Neural cell (in vitro differentiated cells): ENCODE measurements around the gene DOCK8. TPM values are rescaled to one million over a fixed set of nuclear protein-coding genes. Genes with fewer than 3 reads are reported as not detected.

Experiments
- H2AFZ ChIP-seq: fragments of 200-600, 300-800 bp; sonication (generic), shearing (Covaris generic); 2 replicates; pipeline ENCODE4 v1.6.0; 2014; ENCODE audit warnings: low read depth, mild to moderate bottlenecking, antibody characterized with exemption, low read length, moderate library complexity
- H3F3A ChIP-seq: fragments of 200-600 bp; shearing (Covaris generic); 2 replicates; pipeline ENCODE4 v1.6.1; 2016; ENCODE audit warnings: mild to moderate bottlenecking, moderate library complexity, mixed read lengths, antibody characterized with exemption, low read length; ENCODE audit not compliant: insufficient read depth, poor library complexity, severe bottlenecking
- H3K27ac ChIP-seq: fragments of 200-600, 300-800 bp; sonication (generic), shearing (Covaris generic); 2 replicates; pipeline ENCODE4 v1.5.1; 2014; ENCODE audit warnings: mild to moderate bottlenecking, low read length, moderate library complexity
- H3K27me3 ChIP-seq: fragments of 300-800, 200-600 bp; sonication (generic), shearing (Covaris generic); 2 replicates; pipeline ENCODE4 v1.6.0; 2014; ENCODE audit warnings: mild to moderate bottlenecking, low read depth, low read length, moderate library complexity; ENCODE audit not compliant: insufficient read depth
- H3K36me3 ChIP-seq: fragments of 300-800, 200-600 bp; sonication (generic), shearing (Covaris generic); 2 replicates; pipeline ENCODE4 v1.5.1; 2014; ENCODE audit warnings: mild to moderate bottlenecking, antibody characterized with exemption, low read length, moderate library complexity; ENCODE audit not compliant: insufficient read depth
- H3K4me2 ChIP-seq: fragments of 300-800, 200-600 bp; sonication (generic), shearing (Covaris generic); 2 replicates; pipeline ENCODE4 v1.6.0; 2014; ENCODE audit warnings: mild to moderate bottlenecking, low read length
- H3K4me3 ChIP-seq: fragments of 300-800, 200-600 bp; sonication (generic), shearing (Covaris generic); 2 replicates; pipeline ENCODE4 v1.5.1; 2014; ENCODE audit warnings: mild to moderate bottlenecking, low read length, moderate library complexity
- H3K79me2 ChIP-seq: fragments of 200-600 bp; shearing (Covaris generic); replicated peaks from 2 replicates; pipeline ENCODE4 v1.6.0; 2014; ENCODE audit warnings: mild to moderate bottlenecking, low read length, moderate library complexity; ENCODE audit not compliant: insufficient read depth
- H3K9ac ChIP-seq: fragments of 300-800, 200-600 bp; sonication (generic), shearing (Covaris generic); 2 replicates; pipeline ENCODE4 v1.6.1; 2016; ENCODE audit warnings: mild to moderate bottlenecking, low read length, mixed read lengths
- H3K9me2 ChIP-seq: fragments of 200-600 bp; shearing (Covaris generic); 2 replicates; pipeline ENCODE4 v1.6.1; 2016; ENCODE audit warnings: mild to moderate bottlenecking, low read length, mixed read lengths; ENCODE audit not compliant: insufficient read depth
- H3K9me3 ChIP-seq: fragments of 200-600, 300-800 bp; sonication (generic), shearing (Covaris generic); 2 replicates; pipeline ENCODE4 v1.6.1; 2016; ENCODE audit warnings: mild to moderate bottlenecking, mixed run types, low read length, moderate library complexity, mixed read lengths
- H4K20me1 ChIP-seq: fragments of 200-600 bp; shearing (Covaris generic); 2 replicates; pipeline ENCODE4 v1.6.1; 2016; ENCODE audit warnings: mild to moderate bottlenecking, mixed run types; ENCODE audit not compliant: insufficient read depth
- CTCF ChIP-seq: fragments of 450-650 bp; IDR thresholded peaks from 2 replicates; pipeline ENCODE4 v1.5.1; 2014; ENCODE audit warnings: antibody characterized with exemption, mild to moderate bottlenecking, moderate library complexity; ENCODE audit not compliant: poor library complexity, severe bottlenecking
- EP300 ChIP-seq: fragments of 450-650 bp; conservative IDR thresholded peaks from 2 replicates; pipeline ENCODE4 v1.6.1; 2014; ENCODE audit warnings: antibody characterized with exemption, mild to moderate bottlenecking, moderate library complexity; ENCODE audit not compliant: poor library complexity, severe bottlenecking
- EZH2 ChIP-seq: fragments of 200-600, 300-800 bp; shearing (Covaris generic), sonication (generic); IDR thresholded peaks from 2 replicates; pipeline ENCODE4 v1.6.1; 2014; ENCODE audit warnings: antibody characterized with exemption, low read length, borderline replicate concordance, mild to moderate bottlenecking; ENCODE audit not compliant: insufficient read depth, poor library complexity, severe bottlenecking
- MXI1 ChIP-seq: fragments of 450-650 bp; conservative IDR thresholded peaks from 2 replicates; pipeline ENCODE4 v1.6.1; 2014; ENCODE audit warnings: antibody characterized with exemption, mild to moderate bottlenecking; ENCODE audit not compliant: poor library complexity, severe bottlenecking
- POLR2AphosphoS5 ChIP-seq: IDR thresholded peaks from 2 replicates; pipeline ENCODE4 v1.6.1; 2012
- RAD21 ChIP-seq: fragments of 450-650 bp; conservative IDR thresholded peaks from 2 replicates; pipeline ENCODE4 v1.6.1; 2014; ENCODE audit warnings: antibody characterized with exemption, mild to moderate bottlenecking, moderate library complexity
- REST ChIP-seq: IDR thresholded peaks from 2 replicates; pipeline ENCODE4 v1.6.1; 2012; ENCODE audit warnings: borderline replicate concordance
- SMC3 ChIP-seq: fragments of 450-650 bp; conservative IDR thresholded peaks from 2 replicates; pipeline ENCODE4 v1.6.1; 2014; ENCODE audit warnings: antibody characterized with exemption, mild to moderate bottlenecking, moderate library complexity; ENCODE audit not compliant: poor library complexity
- TAF1 ChIP-seq: IDR thresholded peaks from 2 replicates; pipeline ENCODE4 v1.6.1; 2012; ENCODE audit warnings: low read depth
- polyA plus RNA-seq: library from polyadenylated mRNA; depleted of rRNA; stranded (reverse); fragments of >200 nt; gene quantifications from 2 replicates; pipeline ENCODE4 v1.2.3, GENCODE V29; 2014

DOCK8 gene
- polyA plus RNA-seq, 1 donor from 2014 or later: not detected

- H3K27me3 ChIP-seq: no peaks in the 10 kb centered on the region
- H4K20me1 ChIP-seq: no peaks in the 10 kb centered on the region
- H3K9me2 ChIP-seq: no peaks in the 10 kb centered on the region
- no peaks in the 10 kb centered on the region for H3K9me3 ChIP-seq
- H3K4me3 ChIP-seq: no peak overlapping the region
- no peaks in the 10 kb centered on the region for H3F3A ChIP-seq
- no peak overlapping the region for H3K4me2 ChIP-seq
- no peak overlapping the region for H3K9ac ChIP-seq
- no peaks in the 10 kb centered on the region for H3K36me3 ChIP-seq
- H3K27ac ChIP-seq: no peak overlapping the region
- no peak for TF ChIP-seq CTCF
- TF ChIP-seq POLR2AphosphoS5: no peak
- no peak for TF ChIP-seq RAD21
- no peak for TF ChIP-seq EZH2
- no peak for TF ChIP-seq TAF1
- TF ChIP-seq SMC3: no peak
- TF ChIP-seq EP300: no peak
- TF ChIP-seq MXI1: no peak
- TF ChIP-seq REST: no peak
- no peaks in the 10 kb centered on the region for H3K79me2 ChIP-seq
- no peak overlapping the region for H2AFZ ChIP-seq
Measured at GRCh38 chr9:350384-350783, 135.7 kb downstream of the DOCK8 start.

GRCh38 chr9:351916-352315 is 137.3 kb downstream of the DOCK8 start:
- Histone ChIP-seq H2AFZ (no peak overlapping the region), H3K9ac (no peak overlapping the region), H3K9me2 (no peaks in the 10 kb centered on the region), H3K4me3 (no peak overlapping the region), H3K36me3 (no peaks in the 10 kb centered on the region), H4K20me1 (no peaks in the 10 kb centered on the region), H3K79me2 (no peaks in the 10 kb centered on the region), H3K4me2 (no peak overlapping the region), H3K9me3 (no peaks in the 10 kb centered on the region), H3F3A (no peaks in the 10 kb centered on the region), H3K27me3 (no peaks in the 10 kb centered on the region), H3K27ac (no peak overlapping the region)
- TF ChIP-seq MXI1 (no peak), SMC3 (no peak), RAD21 (no peak), EP300 (no peak)

- H3F3A ChIP-seq: no peaks in the 10 kb centered on the region
- no peaks in the 10 kb centered on the region for H3K27me3 ChIP-seq
- H3K4me3 ChIP-seq: no peak overlapping the region
- no peaks in the 10 kb centered on the region for H4K20me1 ChIP-seq
- no peaks in the 10 kb centered on the region for H3K9me2 ChIP-seq
- no peak overlapping the region for H3K9ac ChIP-seq
- no peaks in the 10 kb centered on the region for H3K79me2 ChIP-seq
- H3K9me3 ChIP-seq: no peaks in the 10 kb centered on the region
- H2AFZ ChIP-seq: no peak overlapping the region
- no peaks in the 10 kb centered on the region for H3K36me3 ChIP-seq
- TF ChIP-seq EP300 (no peak), RAD21 (no peak), POLR2AphosphoS5 (no peak), MXI1 (no peak)
- H3K27ac ChIP-seq: no peak overlapping the region
- no peak overlapping the region for H3K4me2 ChIP-seq
Measured at GRCh38 chr9:353077-353476, 138.4 kb downstream of the DOCK8 start.
